GM19397 (cell line): ENCODE measurements around the gene SLC24A4.

ENCODE experiments used
- ATAC-seq: cut with Tn5 transposase; IDR thresholded peaks from one replicate; pipeline ENCODE4 v1.9.1; 2021; ENCODE audit warnings: mild to moderate bottlenecking, moderate library complexity; ENCODE audit not compliant: unreplicated experiment

The SLC24A4 gene, protein sequence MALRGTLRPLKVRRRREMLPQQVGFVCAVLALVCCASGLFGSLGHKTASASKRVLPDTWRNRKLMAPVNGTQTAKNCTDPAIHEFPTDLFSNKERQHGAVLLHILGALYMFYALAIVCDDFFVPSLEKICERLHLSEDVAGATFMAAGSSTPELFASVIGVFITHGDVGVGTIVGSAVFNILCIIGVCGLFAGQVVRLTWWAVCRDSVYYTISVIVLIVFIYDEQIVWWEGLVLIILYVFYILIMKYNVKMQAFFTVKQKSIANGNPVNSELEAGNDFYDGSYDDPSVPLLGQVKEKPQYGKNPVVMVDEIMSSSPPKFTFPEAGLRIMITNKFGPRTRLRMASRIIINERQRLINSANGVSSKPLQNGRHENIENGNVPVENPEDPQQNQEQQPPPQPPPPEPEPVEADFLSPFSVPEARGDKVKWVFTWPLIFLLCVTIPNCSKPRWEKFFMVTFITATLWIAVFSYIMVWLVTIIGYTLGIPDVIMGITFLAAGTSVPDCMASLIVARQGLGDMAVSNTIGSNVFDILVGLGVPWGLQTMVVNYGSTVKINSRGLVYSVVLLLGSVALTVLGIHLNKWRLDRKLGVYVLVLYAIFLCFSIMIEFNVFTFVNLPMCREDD

DNA sequence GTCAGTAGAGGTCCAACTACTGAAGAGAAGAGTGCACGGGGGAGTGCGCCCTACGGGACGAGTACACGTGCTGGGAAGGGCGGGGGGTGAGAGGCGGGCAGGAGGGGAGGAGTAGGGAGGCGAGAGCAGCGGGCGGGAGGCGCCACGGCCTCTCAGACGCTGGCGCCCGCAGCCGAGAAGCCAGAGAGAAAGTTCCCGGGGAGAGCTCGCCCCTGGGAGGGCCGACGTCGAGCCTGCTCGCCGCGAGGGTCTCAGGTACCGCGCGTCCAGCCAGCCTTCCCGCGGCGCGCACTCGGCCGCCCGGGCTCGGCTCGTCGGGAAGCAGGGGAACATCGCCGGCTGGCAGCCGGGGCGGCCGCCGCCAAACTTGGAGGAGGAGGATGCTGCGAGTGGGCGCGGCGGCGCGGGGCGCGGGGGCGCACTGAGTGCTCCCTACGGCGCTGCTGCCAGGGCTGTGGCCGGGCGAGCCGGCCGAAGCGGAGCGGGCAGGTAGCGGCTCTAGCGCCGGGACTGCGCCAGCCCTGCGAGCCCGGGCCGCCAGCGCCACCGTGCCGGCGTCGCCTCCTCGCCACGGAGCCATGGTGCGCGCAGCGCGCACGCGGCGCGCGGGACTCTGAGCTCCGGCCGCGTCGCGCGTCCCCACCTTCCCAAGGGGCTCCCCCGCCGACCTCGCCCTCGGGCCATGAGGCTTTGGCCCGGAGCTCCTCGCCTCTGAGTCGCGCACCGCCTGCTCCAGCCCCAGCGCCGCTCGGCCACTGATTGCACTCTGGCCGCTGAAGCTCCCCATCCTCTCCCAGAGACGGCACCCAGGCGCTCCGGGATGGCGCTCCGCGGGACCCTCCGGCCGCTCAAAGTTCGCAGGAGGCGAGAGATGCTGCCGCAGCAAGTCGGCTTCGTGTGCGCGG, at the start of gene SLC24A4:
TSS of gene SLC24A4 (plus strand) at position 155 of the 905 bp plus-strand sequence. CDS start at position 821, 666 bp downstream.
- no peak for ATAC-seq

DNA sequence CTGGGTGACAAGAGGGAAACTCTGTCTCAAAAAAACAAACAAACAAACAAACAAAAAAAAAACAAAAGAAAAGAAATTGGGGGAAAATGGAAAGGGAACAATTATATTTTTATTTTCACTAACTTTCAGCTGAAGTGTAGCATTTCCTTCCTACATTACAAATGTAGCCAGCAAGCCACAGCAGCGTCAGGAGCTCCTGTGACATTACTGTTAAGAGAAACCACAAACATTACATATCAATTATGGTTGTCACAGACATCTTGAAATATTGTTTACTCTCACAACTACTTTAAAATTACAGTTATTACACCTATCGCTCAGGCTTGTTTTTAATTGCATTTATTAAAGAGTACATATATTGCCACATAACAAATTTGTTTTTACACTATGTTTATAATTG, 49.8 kb upstream of the SLC24A4 start:
- no peak for ATAC-seq

DNA sequence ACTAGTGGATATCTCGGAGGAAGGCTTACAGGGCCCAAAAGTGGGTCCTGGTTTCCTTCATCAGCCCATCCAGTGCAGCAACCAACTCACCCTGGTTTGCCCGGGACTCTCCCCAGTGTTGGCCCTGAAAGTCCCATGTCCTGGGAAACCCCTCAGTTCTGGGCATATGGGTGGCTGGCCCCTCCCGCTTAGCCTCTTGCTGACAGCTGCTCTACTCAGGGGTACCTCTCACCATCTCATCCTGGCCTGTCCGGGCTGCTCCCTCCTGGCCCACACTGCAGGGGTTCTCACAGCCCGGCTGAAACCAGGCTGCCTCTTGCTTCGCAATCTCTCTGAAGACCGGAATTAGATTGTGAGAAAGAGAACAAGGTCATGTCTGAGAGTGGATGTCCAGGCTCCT, 48.9 kb upstream of the SLC24A4 start:
- ATAC-seq = no peak

DNA sequence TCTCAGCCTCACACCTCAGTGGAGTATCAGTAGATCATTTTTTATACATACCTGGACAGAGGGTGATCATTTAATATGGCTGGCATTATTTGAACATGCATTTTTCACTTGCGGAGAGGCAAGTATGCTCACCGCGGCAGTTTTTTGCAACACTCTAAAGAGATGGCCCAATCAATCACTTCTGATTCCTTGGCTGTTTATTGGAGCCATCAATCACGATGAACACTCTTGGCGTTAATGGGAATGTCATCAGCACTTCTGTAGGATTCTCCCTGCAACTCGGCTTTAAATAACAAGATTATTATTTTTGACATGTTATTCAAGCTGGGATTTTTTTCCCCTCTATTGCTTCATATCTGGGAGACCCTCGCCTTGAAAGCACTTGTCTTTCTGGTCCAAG, 46.9 kb upstream of the SLC24A4 start:
- ATAC-seq = no peak

DNA sequence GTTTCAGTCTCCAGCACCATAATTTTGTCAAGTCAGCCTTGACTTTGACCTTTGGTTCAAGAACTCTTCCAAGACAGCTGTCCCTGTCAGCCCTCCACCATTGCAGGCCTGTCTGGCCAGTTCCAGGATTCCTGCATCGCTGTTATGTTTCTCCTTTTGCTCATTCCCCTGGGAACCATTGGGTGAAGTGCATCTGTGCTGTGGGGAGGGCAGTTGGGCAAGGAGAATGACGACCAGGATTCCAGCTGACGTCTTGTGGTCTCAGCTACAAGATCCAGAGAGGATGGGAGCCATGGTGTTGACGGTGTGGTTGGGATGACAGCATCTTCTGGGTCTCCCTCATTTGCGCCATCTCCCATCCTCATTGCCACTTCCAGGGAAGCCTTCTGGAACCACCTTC, 45.9 kb upstream of the SLC24A4 start:
- ATAC-seq = no peak

DNA sequence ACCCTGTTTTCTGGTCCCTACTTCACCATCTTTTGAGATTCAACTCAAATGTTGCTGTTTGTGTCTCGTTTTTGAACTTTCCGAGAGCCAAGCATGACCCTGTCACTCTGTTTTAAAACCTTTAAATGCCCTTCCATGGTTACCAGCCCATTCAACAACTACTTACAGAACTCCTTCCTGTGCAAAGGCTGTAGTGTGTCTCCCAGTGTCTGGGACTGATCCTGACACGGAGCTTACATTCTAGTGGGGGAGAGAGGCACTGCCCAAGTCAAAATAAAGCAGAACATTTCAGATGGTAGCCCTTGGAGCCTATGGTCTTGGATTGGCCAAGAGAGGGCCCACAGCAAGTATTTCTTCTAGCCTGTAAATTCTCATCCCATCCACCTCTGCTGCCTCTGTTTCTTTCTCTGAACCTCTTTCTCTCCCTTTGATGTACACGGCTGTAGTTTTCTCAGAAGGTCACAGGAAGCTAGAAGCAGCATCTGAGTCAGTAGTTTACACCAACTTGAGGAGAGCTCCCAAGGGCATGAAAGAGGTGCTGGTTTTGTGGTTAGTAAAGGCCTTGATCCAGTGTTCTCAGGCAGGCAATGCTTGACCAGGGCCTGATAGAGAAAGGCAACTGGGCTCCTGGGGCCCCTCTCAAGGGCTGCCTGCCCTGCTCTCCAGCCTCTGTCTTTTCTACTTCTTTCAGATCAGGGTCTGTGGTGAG, 42.3 kb upstream of the SLC24A4 start:
- ATAC-seq = no peak

DNA sequence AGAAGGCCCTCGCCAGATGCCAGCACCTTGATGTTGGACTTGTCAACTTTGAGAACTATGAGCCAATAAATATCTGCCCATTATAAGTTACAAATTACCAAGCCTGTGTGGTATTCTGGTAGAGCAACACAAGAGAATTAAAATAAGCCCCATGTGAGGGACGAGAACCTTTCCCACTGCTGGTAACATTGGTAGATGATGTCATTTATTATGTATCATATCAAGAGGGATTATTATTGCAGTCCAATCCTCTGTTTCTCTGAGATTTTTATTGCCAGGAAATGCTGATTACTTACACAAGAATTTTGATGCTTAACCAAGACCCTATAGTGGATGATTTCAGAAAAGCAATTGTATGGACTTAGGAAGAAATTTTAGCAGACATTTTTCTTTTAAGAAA, 40.3 kb upstream of the SLC24A4 start:
- ATAC-seq = no peak

DNA sequence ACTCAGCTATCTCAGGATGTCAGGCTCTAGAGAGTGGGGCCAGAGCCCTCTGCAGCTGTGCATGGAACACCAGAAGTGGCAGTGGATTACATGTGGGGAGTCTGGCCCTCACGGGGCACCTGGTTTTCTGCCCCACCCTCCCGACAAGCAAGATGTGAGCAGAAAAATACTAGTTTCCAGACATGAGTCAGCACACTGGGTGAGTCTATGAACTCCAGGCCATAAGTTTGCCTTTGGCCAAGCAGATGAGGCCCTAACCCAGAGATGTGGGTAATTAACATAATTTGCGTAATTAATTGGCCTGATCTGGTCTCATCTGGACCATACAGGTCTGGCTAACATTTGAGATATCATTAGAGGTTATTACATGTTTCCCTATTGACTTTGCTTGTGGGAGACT, 37.7 kb upstream of the SLC24A4 start:
- no peak for ATAC-seq

DNA sequence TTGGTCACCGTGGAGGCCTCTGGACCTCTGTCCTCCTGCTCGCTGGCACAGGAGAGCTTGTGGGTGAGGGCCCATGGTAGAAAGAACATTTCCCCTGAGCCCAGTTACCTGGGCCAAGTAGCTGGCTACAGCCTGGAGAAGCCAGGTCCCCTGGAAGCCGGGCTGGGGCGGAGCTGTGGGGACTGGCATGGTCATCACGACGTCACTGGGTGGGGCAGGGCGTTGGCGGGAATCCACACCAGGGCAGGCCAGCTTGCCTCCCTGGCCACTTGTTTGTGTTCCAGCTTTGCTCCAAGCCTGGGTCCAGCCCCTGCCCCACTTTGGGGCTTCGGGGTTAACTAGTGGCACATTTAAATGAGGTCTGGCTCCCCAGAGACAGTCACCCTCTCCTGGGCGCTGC, 35.0 kb upstream of the SLC24A4 start:
- no peak for ATAC-seq

DNA sequence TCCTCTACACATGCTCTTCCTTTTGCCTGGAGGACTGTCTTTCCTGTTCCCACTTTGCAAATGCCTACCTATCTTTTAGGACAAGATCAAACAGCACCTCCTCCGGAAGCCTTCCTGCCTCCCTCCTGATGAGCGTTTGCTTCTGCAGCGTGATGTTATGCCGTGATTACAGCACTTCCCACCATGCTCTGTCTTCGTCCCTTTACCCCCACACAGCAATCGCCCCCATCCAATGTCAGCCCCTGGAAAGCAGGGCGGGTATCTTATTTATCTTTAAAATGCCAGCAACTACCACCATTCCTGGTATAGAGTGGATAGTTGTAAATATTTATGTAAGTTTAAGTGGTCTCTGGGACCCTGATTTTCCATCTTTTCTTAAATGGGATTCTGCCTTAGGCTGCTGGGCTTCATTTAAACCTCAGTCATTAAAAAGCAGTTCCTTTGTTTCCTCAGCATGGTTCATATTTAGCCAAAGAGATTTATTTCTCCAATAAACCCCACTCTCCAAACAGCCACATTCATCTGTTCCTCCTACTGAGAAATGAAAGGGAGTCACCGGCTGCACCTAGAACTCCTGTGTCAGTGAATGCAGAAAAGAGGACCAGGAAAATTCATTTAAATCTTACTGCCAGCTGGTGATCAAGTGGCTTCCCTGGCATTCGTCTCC, 33.8 kb upstream of the SLC24A4 start:
- no peak for ATAC-seq

DNA sequence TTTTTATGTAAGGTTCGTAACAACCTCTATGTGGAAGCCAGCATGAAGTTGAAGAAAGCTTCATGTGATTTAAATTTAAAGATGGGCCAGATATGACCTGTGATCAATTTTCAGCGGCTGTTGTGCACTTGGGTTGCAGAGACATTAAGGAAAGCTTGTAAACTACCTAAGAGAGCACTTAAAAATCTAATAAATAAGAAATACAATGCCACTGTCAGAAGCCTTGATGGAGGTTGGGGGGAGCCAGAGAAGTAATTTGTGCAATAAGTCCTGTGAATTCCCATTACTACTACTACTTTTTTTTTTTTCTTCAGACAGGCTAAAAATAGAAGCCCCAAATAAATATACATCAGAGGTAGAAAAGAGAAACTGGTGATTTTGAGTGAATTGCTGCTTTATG, 30.3 kb upstream of the SLC24A4 start:
- ATAC-seq = no peak

DNA sequence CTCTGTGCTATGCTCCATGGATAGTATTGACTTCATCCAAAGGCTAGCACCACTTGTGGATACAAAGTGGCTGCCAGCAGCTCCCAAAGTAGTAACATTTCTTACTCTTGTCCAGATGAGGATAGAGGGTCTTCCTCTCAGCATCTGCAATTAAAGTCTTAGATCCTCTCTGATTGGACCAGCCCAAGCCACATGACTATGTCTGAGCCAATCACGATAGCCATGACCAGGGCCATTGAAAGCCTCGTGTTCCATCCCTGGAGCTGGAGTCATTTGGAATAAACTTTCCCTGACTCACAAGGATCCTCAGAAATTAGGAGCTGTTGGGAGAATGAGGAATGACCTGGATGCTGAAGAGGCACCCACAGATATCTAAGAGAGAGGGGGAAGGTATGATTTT, 28.5 kb upstream of the SLC24A4 start:
- no peak for ATAC-seq

DNA sequence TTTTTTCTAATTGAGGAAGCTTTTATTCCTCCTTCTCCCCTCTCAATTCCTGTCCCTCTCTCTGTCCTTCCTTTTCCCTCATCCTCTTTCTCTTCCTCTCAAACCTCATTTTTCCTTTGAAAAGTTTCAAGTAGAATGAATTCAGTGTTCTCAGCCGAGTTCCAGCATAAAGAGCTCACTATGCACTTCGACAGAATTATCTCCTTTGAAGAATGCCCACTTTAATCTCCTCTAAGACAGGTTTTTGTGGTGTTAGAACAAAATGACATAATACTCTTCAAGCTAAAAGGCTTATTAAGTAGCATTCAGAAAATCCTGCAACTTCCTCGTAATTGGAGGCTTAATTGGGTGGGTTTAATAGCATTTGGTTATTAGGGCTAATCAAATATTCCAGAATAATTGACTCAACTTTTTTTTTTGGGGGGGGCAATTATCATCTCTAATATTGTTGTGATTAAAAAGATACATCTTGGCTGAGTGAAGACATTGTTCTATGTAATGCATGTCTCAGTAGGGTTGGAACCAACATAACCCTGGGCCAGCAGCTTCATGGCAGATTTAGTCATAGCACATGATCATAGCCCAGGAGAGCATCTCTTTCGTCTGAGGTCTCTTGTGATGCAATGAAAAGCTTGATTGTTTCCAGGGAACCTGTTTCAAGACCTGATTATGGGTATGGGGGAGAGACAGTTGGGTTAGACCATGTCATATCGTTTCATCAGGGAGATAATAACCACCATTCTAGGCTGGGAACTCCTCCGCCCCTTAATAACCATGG, 25.0 kb upstream of the SLC24A4 start:
- no peak for ATAC-seq

DNA sequence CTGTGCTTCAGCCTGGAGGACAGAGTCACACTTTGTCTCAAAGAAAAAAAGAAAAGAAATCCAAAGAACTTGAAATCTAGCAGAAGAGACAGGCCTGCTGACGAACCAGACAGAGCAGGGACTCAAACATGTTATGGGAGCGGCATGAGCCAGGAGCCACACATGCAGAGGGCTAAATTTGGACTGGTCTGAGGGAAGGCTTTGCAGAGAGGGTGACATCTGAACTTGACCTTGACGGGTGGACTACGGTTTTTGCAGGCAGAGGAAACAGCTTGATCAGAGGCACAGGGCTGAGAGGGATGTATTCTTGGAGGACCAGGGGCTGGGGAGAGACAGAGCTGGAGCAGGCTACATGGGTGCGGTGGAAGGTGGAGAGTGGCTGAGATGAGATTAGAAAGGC, 20.5 kb upstream of the SLC24A4 start:
- no peak for ATAC-seq

DNA sequence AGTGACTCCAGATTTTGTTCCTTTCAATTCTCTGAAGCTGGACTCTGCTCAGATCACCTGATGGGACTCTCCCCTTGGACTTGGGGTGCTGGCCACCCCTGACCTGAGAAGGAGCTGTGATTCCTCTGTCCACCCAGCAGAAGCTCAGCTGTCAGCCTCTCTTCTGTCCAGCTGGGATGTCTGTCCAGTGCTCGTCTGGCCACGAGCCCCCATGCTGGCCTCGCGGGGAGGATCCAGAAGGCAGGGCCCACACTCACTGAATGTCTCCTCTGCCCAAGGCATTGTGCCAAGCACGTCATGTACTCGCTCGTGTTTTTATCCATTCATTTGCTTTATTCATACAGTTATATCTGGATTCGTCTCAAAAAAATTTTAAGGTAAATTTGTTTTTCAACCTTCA, 14.2 kb upstream of the SLC24A4 start:
- ATAC-seq = no peak

DNA sequence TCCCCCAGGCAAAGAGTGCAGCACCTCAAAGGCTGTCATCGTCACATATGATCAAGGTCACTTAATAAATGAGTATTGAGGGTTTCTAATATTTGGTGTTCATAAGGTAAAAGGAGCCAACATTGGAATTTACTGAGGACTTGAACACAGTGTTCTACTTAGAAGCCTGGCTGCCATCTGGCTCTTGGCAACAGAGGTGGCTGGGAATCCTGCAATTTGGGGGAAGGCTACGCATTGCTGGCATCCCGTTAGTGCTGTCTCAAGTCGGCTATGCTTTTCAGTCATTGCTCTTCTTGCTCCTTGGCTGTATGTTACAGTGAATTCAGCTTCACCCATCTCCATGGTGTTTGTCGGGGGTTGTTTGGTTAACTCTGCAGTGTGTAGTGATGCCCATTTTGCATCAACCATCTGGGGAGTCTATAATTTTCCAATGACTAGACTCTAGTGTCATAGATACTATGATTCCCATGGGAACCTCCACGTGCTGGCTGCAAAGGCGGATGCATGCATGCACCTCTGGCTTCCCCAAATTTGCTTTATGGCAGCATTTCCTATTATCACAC, 12.9 kb upstream of the SLC24A4 start:
- ATAC-seq = no peak

DNA sequence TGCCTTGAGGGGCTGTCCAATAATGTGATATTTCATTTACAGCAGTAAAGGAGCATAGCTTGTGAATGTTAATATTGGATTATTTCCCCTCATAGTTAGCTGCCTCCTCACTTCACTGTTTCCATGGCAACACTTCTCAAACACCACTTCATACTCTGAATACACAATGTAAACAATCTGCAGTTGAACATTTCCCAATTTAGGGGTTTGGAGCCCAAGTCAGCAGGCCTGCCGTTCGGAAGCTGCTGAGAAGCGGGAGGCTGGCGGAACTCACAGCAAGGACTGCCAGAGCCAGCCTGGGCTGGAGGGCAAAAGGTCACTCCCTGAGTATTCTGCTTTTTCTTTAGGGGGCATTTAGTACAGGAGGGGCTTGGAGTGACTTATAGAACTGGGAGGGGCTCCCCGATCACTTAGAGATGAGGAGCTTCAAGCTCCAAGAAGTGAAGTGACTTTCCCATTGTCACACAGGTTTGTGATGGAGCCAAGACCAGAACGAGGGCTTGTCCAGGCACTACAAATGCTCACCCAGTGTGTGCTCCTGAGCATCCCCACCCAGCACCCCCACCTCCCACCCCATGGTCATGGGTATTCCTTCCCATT, 12.1 kb upstream of the SLC24A4 start:
- no peak for ATAC-seq

DNA sequence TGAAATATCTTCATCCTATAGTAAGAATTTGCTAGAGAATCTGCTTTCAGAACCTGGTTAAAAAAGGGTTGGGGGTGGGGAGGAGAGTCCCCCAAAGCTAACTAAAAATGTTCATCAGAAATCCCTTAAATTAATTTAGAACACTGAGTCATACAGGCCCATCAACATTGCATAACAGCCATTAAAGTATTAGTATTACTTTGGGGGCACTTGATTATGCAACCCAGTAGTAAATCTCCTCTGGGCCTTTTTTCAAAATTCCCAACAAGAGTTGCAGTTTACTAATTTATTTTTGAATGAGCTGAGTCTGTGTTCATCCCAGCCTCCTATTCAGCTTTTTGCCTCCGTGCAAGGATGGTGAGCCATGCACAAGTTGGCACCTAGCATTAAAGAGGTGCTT, 8.8 kb upstream of the SLC24A4 start:
- ATAC-seq = no peak
